Endothelial cell of umbilical vein (primary cell): ENCODE results near the gene PLA2G4E. TPM values are rescaled to one million over a fixed set of nuclear protein-coding genes. Genes with fewer than 3 reads are reported as not detected.
A peak's percentile ranks its signal among the peaks of the same experiment; 100 is the strongest.

Experiments used
- BruUV-seq: library from RNA; stranded (reverse); fragments of 400-500 nt; replicated peaks from 2 replicates; lab custom pipeline; 2021; lab: Mats Ljungman, UMichigan
- CTCF ChIA-PET: fragments of 300-600, 350-600 bp; sonication (Branson Sonifier 250); formaldehyde crosslinking; loops from one replicate; lab custom pipeline; 2021; ENCODE audit warnings: antibody characterized with exemption, inconsistent platforms; lab: Charles Lee
- POLR2A ChIA-PET: fragments of 300-600, 350-600 bp; sonication (Branson Sonifier 250); formaldehyde crosslinking; loops from one replicate; lab custom pipeline; 2021; ENCODE audit warnings: antibody characterized with exemption, inconsistent platforms; lab: Charles Lee
- DNase-seq: peaks from one replicate; pipeline ENCODE4 v3.0.0-alpha.2; 2011; ENCODE audit warnings: low read depth, low spot score
- FAIRE-seq: peaks from 2 replicates; lab custom pipeline; 2011; peaks lifted over from hg19 to GRCh38; lab: Jason Lieb, UNC
- H2AFZ ChIP-seq: 2 replicates; pipeline ENCODE4 v1.6.0; 2012; ENCODE audit warnings: low read depth, low read length, control low read depth, inconsistent platforms
- H3K27ac ChIP-seq: 2 replicates; pipeline ENCODE4 v1.5.1; 2011; ENCODE audit warnings: low read depth, mild to moderate bottlenecking, control low read depth, low read length, moderate library complexity; ENCODE audit not compliant: insufficient read depth
- H3K27me3 ChIP-seq, 2 experiments: 2 replicates each; pipeline versions ENCODE4 v1.6.0 to v1.6.1; 2011; ENCODE audit warnings: low read length in 2 of 2, mixed read lengths in 1 of 2; ENCODE audit not compliant: control insufficient read depth in 2 of 2, insufficient read depth in 2 of 2
- H3K36me3 ChIP-seq, 2 experiments: 2 replicates in 1 of 2; 3 replicates in 1 of 2; pipeline ENCODE4 v1.5.1; 2011; ENCODE audit warnings: low read length in 2 of 2, mild to moderate bottlenecking in 1 of 2, moderate library complexity in 1 of 2; ENCODE audit not compliant: control insufficient read depth in 2 of 2, insufficient read depth in 2 of 2; ENCODE audit errors: extremely low read depth in 1 of 2
- H3K4me1 ChIP-seq: 3 replicates; pipeline ENCODE4 v1.5.1; 2011; ENCODE audit warnings: mild to moderate bottlenecking, low read length; ENCODE audit not compliant: control insufficient read depth, insufficient read depth; ENCODE audit errors: extremely low read depth
- H3K4me2 ChIP-seq: 2 replicates; pipeline ENCODE4 v1.6.1; 2011; ENCODE audit warnings: low read length, control low read depth, mixed read lengths; ENCODE audit not compliant: insufficient read depth
- H3K4me3 ChIP-seq, 3 experiments: fragments of 200-600 bp in 1 of 3; sonication (generic), shearing (Covaris generic) in 1 of 3; replicated peaks in 1 of 3; 2 replicates each; pipeline ENCODE4 v1.5.1; 2011 to 2016; ENCODE audit warnings: control low read depth in 3 of 3, low read length in 3 of 3, mild to moderate bottlenecking in 2 of 3, inconsistent platforms in 1 of 3, low read depth in 1 of 3, moderate library complexity in 1 of 3; ENCODE audit not compliant: insufficient read depth in 1 of 3
- H3K79me2 ChIP-seq: 2 replicates; pipeline ENCODE4 v1.6.0; 2012; ENCODE audit warnings: low read length, inconsistent platforms; ENCODE audit not compliant: control insufficient read depth, insufficient read depth
- H3K9ac ChIP-seq: replicated peaks from 2 replicates; pipeline ENCODE3; 2011; ENCODE audit warnings: low read length, control low read depth; ENCODE audit not compliant: insufficient read depth; ENCODE audit errors: extremely low read depth
- H3K9me1 ChIP-seq: replicated peaks from 3 replicates; pipeline ENCODE4 v1.6.0; 2011; ENCODE audit warnings: mild to moderate bottlenecking, low read length; ENCODE audit not compliant: control insufficient read depth, insufficient read depth; ENCODE audit errors: extremely low read depth
- H3K9me3 ChIP-seq: replicated peaks from 2 replicates; pipeline ENCODE4 v1.5.1; 2012; ENCODE audit warnings: low read length, inconsistent platforms; ENCODE audit not compliant: control insufficient read depth, insufficient read depth
- H4K20me1 ChIP-seq: replicated peaks from 2 replicates; pipeline ENCODE3; 2011; ENCODE audit warnings: mild to moderate bottlenecking, low read length; ENCODE audit not compliant: control insufficient read depth, insufficient read depth; ENCODE audit errors: extremely low read depth
- CTCF ChIP-seq, 2 donors: IDR thresholded peaks; 1 replicate in 1 of 2; 2 replicates in 1 of 2; pipeline ENCODE4 v1.5.1; 2011; ENCODE audit warnings: low read length in 2 of 2, mild to moderate bottlenecking in 2 of 2, moderate library complexity in 2 of 2, control low read depth in 1 of 2, inconsistent platforms in 1 of 2, low read depth in 1 of 2; ENCODE audit not compliant: insufficient read depth in 1 of 2; ENCODE audit errors: extremely low read depth in 1 of 2
- EZH2 ChIP-seq: IDR thresholded peaks from 2 replicates; pipeline ENCODE4 v1.6.1; 2012; ENCODE audit warnings: borderline replicate concordance, low read depth, mild to moderate bottlenecking, moderate library complexity, low read length, inconsistent platforms; ENCODE audit not compliant: severe bottlenecking
- GATA2 ChIP-seq: IDR thresholded peaks from 2 replicates; pipeline ENCODE4 v1.7.0; 2011; ENCODE audit warnings: low read depth, mild to moderate bottlenecking, moderate library complexity, mixed read lengths, low read length; ENCODE audit not compliant: insufficient read length, insufficient read depth
- JUN ChIP-seq: IDR thresholded peaks from 2 replicates; pipeline ENCODE4 v1.6.1; 2011; ENCODE audit warnings: borderline replicate concordance, low read depth; ENCODE audit not compliant: insufficient read length, insufficient read depth
- MAX ChIP-seq: IDR thresholded peaks from 2 replicates; pipeline ENCODE4 v1.6.1; 2011; ENCODE audit not compliant: insufficient read depth, insufficient read length
- MYC ChIP-seq: IDR thresholded peaks from one replicate; pipeline ENCODE4 v1.6.1; 2011; ENCODE audit warnings: mild to moderate bottlenecking, low read depth, low read length
- POLR2A ChIP-seq: IDR thresholded peaks from 2 replicates; pipeline ENCODE4 v1.6.1; 2012; ENCODE audit warnings: low read depth, mild to moderate bottlenecking, control low read depth, low read length
- POLR2AphosphoS5 ChIP-seq: IDR thresholded peaks from 2 replicates; pipeline ENCODE4 v1.6.1; 2012; ENCODE audit warnings: low read depth, mild to moderate bottlenecking, control low read depth, low read length, moderate library complexity; ENCODE audit not compliant: insufficient read depth
- dilution Hi-C: fragments of 300-500 bp; cut with MboI; formaldehyde crosslinking; loops from one replicate; pipeline ENCODE4 v1.15.0; 2019; ENCODE audit warnings: low sequenced_read_pairs; ENCODE audit not compliant: extremely low pct_ligation_motif_present
- intact Hi-C: fragments of 100-400 bp; cut with micrococcal nuclease; formaldehyde crosslinking; loops from one replicate; pipeline ENCODE4 v1.10.0; 2022
- polyA plus RNA-seq, 4 experiments: library from polyadenylated mRNA; depleted of rRNA in 3 of 4; stranded (reverse) in 3 of 4; unstranded in 1 of 4; fragments of >200 nt; gene quantifications; 2 replicates each; pipeline versions ENCODE4 v1.2.1 to v1.2.3, GENCODE V29; 2011 to 2012; ENCODE audit warnings: missing spikeins in 1 of 4
- total RNA-seq: library from RNA; stranded (reverse); gene quantifications from 2 replicates; pipeline ENCODE4 v1.2.3, GENCODE V29; 2021

Gene PLA2G4E
- total and polyA plus RNA-seq, 2 donors (not counting 3 experiments of a cell fraction or from before 2014, with no cell fraction given) = not detected

GRCh38 chr15:41949401-41950126, 71.3 kb downstream of the PLA2G4E start:
- no peak for TF ChIP-seq MAX
- no peak for TF ChIP-seq GATA2
- TF ChIP-seq EZH2 = no peak
- TF ChIP-seq POLR2A = no peak
- TF ChIP-seq JUN = no peak
- no peak for TF ChIP-seq MYC
- Histone ChIP-seq H3K9ac (no peak overlapping the region), H3K36me3 (peaks cover 21 to 23% of the 10 kb centered on the region in 2 experiments), H3K27ac (peak overlapping the region; percentile 68), H4K20me1 (no peaks in the 10 kb centered on the region), H3K9me3 (no peaks in the 10 kb centered on the region), H3K27me3 (no peaks in the 10 kb centered on the region), H2AFZ (no peak overlapping the region), H3K79me2 (peaks cover 91% of the 10 kb centered on the region), H3K4me3 (no peak overlapping the region), H3K4me1 (peaks cover 64% of the 10 kb centered on the region), H3K9me1 (no peaks in the 10 kb centered on the region), H3K4me2 (no peak overlapping the region)
- intact Hi-C loops = no loop called here
- no peak for DNase-seq
- peak; percentile 55 for FAIRE-seq
- POLR2A ChIA-PET = no interaction called here
- dilution Hi-C loops = no loop called here
- CTCF ChIA-PET = interaction anchor here (1.0 to 2.5 kb wide), 4 partner anchors 11 to 45 kb away, joined by 3 to 8 read pairs (median 6); no protein-coding TSS in a partner anchor
- no TSS peak for BruUV-seq

GRCh38 chr15:41948490-41948889, 72.4 kb downstream of the PLA2G4E start:
- Histone ChIP-seq H3K4me2 (no peak overlapping the region), H3K27ac (peak overlapping the region; percentile 99), H3K9me3 (no peaks in the 10 kb centered on the region), H3K4me1 (peaks cover 75% of the 10 kb centered on the region), H3K4me3 (no peak overlapping the region), H3K9ac (no peak overlapping the region), H3K9me1 (no peaks in the 10 kb centered on the region), H3K79me2 (peaks cover 87% of the 10 kb centered on the region), H2AFZ (no peak overlapping the region), H4K20me1 (no peaks in the 10 kb centered on the region), H3K27me3 (no peaks in the 10 kb centered on the region), H3K36me3 (peaks cover 18 to 22% of the 10 kb centered on the region in 2 experiments)
- no peak for DNase-seq
- dilution Hi-C loops (no loop called here), intact Hi-C loops (no loop called here)
- no peak for FAIRE-seq
- POLR2A ChIA-PET = interaction anchor here (1.3 kb wide), 1 partner anchor 9 kb away, joined by 5 read pairs; no protein-coding TSS in a partner anchor
- BruUV-seq = no TSS peak
- CTCF ChIA-PET = interaction anchor here (1.3 to 2.5 kb wide), 3 partner anchors 12 to 44 kb away, joined by 3 to 8 read pairs (median 6); no protein-coding TSS in a partner anchor
- TF ChIP-seq POLR2A (no peak), GATA2 (no peak), JUN (no peak), POLR2AphosphoS5 (no peak), CTCF (IDR thresholded peaks at IDR 0.05; ENCODE audit: extremely low read depth in 1 of 2, insufficient read depth in 1 of 2, low read depth in 1 of 2, low read length in 2 of 2) (no peak)
